Esophagus squamous epithelium (tissue), 4 donors: ENCODE results near the gene PTPRM.

Experiments
- CTCF ChIP-seq, 6 experiments: fragments of 450-650 bp in 4 of 6; fragments of 200-600 bp in 2 of 6; sonication (generic) in 2 of 6; IDR thresholded peaks; one replicate each; pipeline ENCODE4 v1.5.1; 2016 to 2019; ENCODE audit warnings: antibody characterized with exemption in 6 of 6, mild to moderate bottlenecking in 4 of 6, moderate library complexity in 4 of 6
- POLR2A ChIP-seq, 4 donors: fragments of 450-650 bp; IDR thresholded peaks; one replicate each; pipeline ENCODE4 v1.6.1; 2017; ENCODE audit warnings: antibody characterized with exemption in 4 of 4, mild to moderate bottlenecking in 4 of 4, moderate library complexity in 3 of 4

GRCh38 chr18:8354304-8354703, 787.2 kb downstream of the PTPRM start:
- TF ChIP-seq CTCF (IDR thresholded peaks at IDR 0.05) (no peak), POLR2A (IDR thresholded peaks at IDR 0.05) (no peak)
